Suprapubic skin (tissue), 4 donors: ENCODE data around the gene CTDSP1. TPM values are rescaled to one million over a fixed set of nuclear protein-coding genes. Genes with fewer than 3 reads are reported as not detected.

Experiments used
- DNase-seq, 2 donors: peaks; one replicate each; pipeline ENCODE4 v3.0.0-alpha.2; 2019; ENCODE audit warnings: low spot score in 2 of 2
- H3K27ac ChIP-seq: fragments of 200-600 bp; sonication (generic); one replicate; pipeline ENCODE4 v1.5.1; 2019
- H3K27me3 ChIP-seq: fragments of 200-600 bp; sonication (generic); one replicate; pipeline ENCODE4 v1.5.1; 2019
- H3K36me3 ChIP-seq: fragments of 200-600 bp; sonication (generic); one replicate; pipeline ENCODE4 v1.5.1; 2019
- H3K4me1 ChIP-seq: fragments of 200-600 bp; sonication (generic); one replicate; pipeline ENCODE4 v1.5.1; 2019
- H3K4me3 ChIP-seq: fragments of 200-600 bp; sonication (generic); one replicate; pipeline ENCODE4 v1.5.1; 2019; ENCODE audit warnings: mild to moderate bottlenecking
- H3K9me3 ChIP-seq: fragments of 200-600 bp; sonication (generic); one replicate; pipeline ENCODE4 v1.5.1; 2019
- EP300 ChIP-seq: sonication (generic); formaldehyde crosslinking; IDR thresholded peaks from one replicate; pipeline ENCODE4 v1.6.1; 2017; ENCODE audit warnings: antibody characterized with exemption
- POLR2A ChIP-seq, 2 donors: fragments of 450-650 bp; IDR thresholded peaks; one replicate each; pipeline ENCODE4 v1.6.1; 2017; ENCODE audit warnings: antibody characterized with exemption in 2 of 2, mild to moderate bottlenecking in 2 of 2, moderate library complexity in 2 of 2
- POLR2AphosphoS5 ChIP-seq, 3 donors: sonication (generic); formaldehyde crosslinking; IDR thresholded peaks; one replicate each; pipeline ENCODE4 v1.6.1; 2017; ENCODE audit warnings: antibody characterized with exemption in 3 of 3
- WGBS: methylation state at CpG from one replicate; pipeline ENCODE4 v1.1.5; 2018; 5-methylcytosine and 5-hydroxymethylcytosine counted together
- total RNA-seq, 4 donors: library from RNA; depleted of rRNA; stranded (reverse); fragments of >200 nt; gene quantifications; one replicate each; pipeline ENCODE4 v1.1.0, GENCODE V29; 2016
- TF ChIP-seq, protein P1 (sequence below), 2 donors: fragments of 200-600 bp in 1 of 2; fragments of 450-650 bp in 1 of 2; sonication (generic) in 1 of 2; IDR thresholded peaks; one replicate each; pipeline ENCODE4 v1.5.1; 2016 to 2019; ENCODE audit warnings: antibody characterized with exemption in 2 of 2, mild to moderate bottlenecking in 1 of 2, moderate library complexity in 1 of 2

Gene CTDSP1
- total RNA-seq, 4 donors from 2014 or later, result 70.3 to 140 (median 99.5) TPM

DNA sequence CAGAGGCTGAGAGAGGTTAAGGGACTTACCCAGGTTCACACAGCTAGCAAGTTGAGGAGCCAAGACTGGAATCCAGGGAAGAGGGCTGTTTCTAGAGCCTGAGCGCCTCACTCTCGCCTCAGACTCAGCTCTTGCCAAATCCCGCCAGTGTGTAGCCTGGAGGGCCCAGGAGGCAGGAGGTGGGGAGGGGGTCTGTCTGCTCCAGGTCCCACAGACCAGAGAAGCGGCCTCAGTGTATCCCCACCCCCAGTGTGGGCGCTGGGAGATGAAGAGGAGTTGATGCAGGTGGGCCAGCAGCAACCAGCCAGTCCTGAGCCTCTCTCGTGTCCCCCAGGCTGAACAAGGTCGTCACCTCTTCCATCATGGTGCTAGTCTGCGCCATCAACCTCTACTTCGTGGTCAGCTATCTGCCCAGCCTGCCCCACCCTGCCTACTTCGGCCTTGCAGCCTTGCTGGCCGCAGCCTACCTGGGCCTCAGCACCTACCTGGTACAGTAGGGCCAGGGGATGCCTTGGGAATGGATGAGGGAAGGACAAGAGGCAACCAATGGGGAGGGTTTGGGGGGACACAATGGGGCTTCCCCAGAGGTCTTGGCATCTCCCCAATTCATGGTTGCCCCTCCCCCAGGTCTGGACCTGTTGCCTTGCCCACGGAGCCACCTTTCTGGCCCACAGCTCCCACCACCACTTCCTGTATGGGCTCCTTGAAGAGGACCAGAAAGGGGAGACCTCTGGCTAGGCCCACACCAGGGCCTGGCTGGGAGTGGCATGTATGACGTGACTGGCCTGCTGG is 5.2 kb upstream of the CTDSP1 start:
- peaks cover 39% of the 10 kb centered on the region for H3K4me1 ChIP-seq
- DNase-seq, result no peak
- no peaks in the 10 kb centered on the region for H3K27me3 ChIP-seq
- no peaks in the 10 kb centered on the region for H3K9me3 ChIP-seq
- no peak for TF ChIP-seq POLR2AphosphoS5 (IDR thresholded peaks at IDR 0.05)
- TF ChIP-seq POLR2A (IDR thresholded peaks at IDR 0.05), result no peak
- no peak for TF ChIP-seq EP300
- TF ChIP-seq, protein P1, sequence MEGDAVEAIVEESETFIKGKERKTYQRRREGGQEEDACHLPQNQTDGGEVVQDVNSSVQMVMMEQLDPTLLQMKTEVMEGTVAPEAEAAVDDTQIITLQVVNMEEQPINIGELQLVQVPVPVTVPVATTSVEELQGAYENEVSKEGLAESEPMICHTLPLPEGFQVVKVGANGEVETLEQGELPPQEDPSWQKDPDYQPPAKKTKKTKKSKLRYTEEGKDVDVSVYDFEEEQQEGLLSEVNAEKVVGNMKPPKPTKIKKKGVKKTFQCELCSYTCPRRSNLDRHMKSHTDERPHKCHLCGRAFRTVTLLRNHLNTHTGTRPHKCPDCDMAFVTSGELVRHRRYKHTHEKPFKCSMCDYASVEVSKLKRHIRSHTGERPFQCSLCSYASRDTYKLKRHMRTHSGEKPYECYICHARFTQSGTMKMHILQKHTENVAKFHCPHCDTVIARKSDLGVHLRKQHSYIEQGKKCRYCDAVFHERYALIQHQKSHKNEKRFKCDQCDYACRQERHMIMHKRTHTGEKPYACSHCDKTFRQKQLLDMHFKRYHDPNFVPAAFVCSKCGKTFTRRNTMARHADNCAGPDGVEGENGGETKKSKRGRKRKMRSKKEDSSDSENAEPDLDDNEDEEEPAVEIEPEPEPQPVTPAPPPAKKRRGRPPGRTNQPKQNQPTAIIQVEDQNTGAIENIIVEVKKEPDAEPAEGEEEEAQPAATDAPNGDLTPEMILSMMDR (IDR thresholded peaks at IDR 0.05), result no peak
- H3K36me3 ChIP-seq, result no peaks in the 10 kb centered on the region
- WGBS, result 92% methylated on average over 9 of the region's 13 CpGs
- H3K27ac ChIP-seq, result no peak overlapping the region
- no peak overlapping the region for H3K4me3 ChIP-seq

DNA sequence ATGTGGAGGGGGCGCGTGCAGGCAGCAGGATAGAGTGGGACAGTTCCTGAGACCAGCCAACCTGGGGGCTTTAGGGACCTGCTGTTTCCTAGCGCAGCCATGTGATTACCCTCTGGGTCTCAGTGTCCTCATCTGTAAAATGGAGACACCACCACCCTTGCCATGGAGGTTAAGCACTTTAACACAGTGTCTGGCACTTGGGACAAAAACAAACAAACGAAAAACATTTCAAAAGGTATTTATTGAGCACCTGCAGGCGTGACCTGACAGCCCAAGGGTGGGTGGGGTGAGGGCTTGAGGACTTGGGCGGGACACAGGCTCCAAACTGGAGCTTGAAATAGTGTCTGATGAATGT is 4.6 kb upstream of the CTDSP1 start:
- WGBS, result 81% methylated on average over 6 of the region's 6 CpGs
- TF ChIP-seq, protein P1 (IDR thresholded peaks at IDR 0.05), result no peak
- TF ChIP-seq POLR2A (IDR thresholded peaks at IDR 0.05) (no peak), POLR2AphosphoS5 (IDR thresholded peaks at IDR 0.05) (no peak), EP300 (no peak)
- no peak overlapping the region for H3K27ac ChIP-seq
- no peaks in the 10 kb centered on the region for H3K36me3 ChIP-seq
- no peaks in the 10 kb centered on the region for H3K27me3 ChIP-seq
- H3K9me3 ChIP-seq, result no peaks in the 10 kb centered on the region
- DNase-seq, result no peak
- H3K4me1 ChIP-seq, result peaks cover 39% of the 10 kb centered on the region
- no peak overlapping the region for H3K4me3 ChIP-seq

DNA sequence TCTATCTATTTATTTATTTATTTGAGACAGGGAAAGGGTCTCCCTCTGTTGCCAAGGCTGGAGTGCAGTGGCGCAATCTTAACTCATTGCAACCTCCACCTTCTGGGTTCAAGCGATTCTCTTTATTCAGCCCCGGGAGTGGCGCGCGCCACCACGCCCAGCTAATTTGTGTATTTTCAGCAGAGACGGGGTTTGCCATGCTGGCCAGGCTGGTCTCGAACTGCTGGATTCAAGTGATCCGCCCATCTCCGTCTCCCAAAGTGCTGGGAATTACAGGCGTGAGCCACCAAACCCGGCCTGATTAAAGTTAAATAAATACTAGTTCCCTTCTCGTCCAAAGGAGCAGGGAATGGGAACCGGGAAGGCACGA is 4.2 kb upstream of the CTDSP1 start:
- DNase-seq, result no peak
- Histone ChIP-seq H3K27me3 (no peaks in the 10 kb centered on the region), H3K27ac (peak overlapping the region; percentile 100), H3K4me1 (peaks cover 39% of the 10 kb centered on the region), H3K36me3 (no peaks in the 10 kb centered on the region), H3K9me3 (no peaks in the 10 kb centered on the region), H3K4me3 (peak overlapping the region; percentile 96)
- no peak for TF ChIP-seq POLR2A (IDR thresholded peaks at IDR 0.05)
- TF ChIP-seq, protein P1 (IDR thresholded peaks at IDR 0.05), result no peak
- TF ChIP-seq EP300, result no peak
- no peak for TF ChIP-seq POLR2AphosphoS5 (IDR thresholded peaks at IDR 0.05)
- WGBS, result 31% methylated on average over 16 of the region's 16 CpGs

DNA sequence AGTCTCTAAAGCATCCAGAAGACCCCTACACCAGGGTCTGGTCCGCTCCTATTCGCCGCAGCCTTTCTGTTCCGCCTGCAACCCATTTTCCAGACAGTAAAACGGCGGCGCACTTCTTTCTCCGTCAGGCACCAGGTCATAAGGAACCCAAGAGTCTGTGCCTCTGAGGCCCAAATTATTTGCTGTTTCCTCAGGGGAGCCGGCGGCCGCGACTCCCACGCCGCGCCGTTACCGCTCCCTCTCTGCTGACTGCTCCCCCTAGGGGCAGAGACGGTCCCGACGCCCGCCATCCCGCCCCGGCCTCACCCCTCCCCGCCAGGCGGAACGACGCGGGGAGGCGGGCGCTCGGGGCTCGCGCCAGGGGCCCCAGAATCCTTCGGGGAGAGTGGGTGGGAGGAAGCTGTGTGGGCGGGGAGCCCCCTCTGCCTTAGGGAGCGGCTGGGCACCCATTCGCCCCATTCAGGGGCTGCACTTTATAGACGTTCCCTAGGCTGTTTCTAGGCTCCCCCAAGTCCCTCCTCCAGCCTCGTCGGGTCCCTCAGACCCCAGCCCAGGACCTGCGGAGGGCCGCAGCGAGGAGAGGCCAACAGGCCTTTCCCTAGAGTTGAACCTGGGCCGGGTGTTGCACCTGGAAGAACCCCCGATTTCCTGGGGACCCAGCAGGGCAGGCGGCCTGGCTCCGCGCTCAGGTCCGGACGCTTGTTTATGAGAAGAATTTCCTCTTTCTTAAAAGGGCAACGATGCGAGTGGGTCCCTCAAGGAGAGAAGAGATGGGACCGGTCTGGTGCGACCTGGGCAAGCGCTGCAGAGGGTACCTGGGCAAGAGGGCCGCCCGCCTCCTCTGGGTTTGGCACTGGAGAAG is 3.6 kb upstream of the CTDSP1 start:
- TF ChIP-seq EP300 (no peak), POLR2AphosphoS5 (IDR thresholded peaks at IDR 0.05) (peak in 2 of 3 donors; percentile 63 to 86), POLR2A (IDR thresholded peaks at IDR 0.05) (peak in 1 of 2 donors; percentile 20)
- TF ChIP-seq, protein P1 (IDR thresholded peaks at IDR 0.05), result peak; percentile 90 to 96
- Histone ChIP-seq H3K4me3 (peak overlapping the region; percentile 96), H3K9me3 (no peaks in the 10 kb centered on the region), H3K27me3 (no peaks in the 10 kb centered on the region), H3K36me3 (no peaks in the 10 kb centered on the region), H3K4me1 (peaks cover 43% of the 10 kb centered on the region), H3K27ac (peak overlapping the region; percentile 100)
- 1% methylated on average over 32 of the region's 57 CpGs for WGBS
- DNase-seq, result peak; percentile 95 to 96
